PC-9 (cell line): ENCODE results near the gene SERINC2. TPM values are rescaled to one million over a fixed set of nuclear protein-coding genes. Genes with fewer than 3 reads are reported as not detected.

Experiments used
- BruUV-seq: library from RNA; stranded (reverse); fragments of 400-500 nt; replicated peaks from 2 replicates; lab custom pipeline; 2021; lab: Mats Ljungman, UMichigan
- CTCF ChIA-PET: fragments of 300-600 bp; sonication (Branson Sonifier 250); formaldehyde crosslinking; loops from one replicate; lab custom pipeline; 2022; ENCODE audit warnings: antibody characterized with exemption; lab: Charles Lee
- POLR2A ChIA-PET: fragments of 300-600 bp; sonication (Branson Sonifier 250); formaldehyde crosslinking; loops from one replicate; lab custom pipeline; 2022; ENCODE audit warnings: antibody characterized with exemption; ENCODE audit not compliant: unreplicated experiment; lab: Charles Lee
- DNase-seq, 2 experiments: peaks; one replicate each; pipeline versions ENCODE4 v3.0.0 to v3.0.0-alpha.2; 2015 to 2022; ENCODE audit warnings: mixed read lengths in 1 of 2
- H2AFZ ChIP-seq: fragments of 200-600 bp; sonication (generic); 2 replicates; pipeline ENCODE4 v1.8.1; 2017; ENCODE audit warnings: antibody characterized with exemption
- H3F3A ChIP-seq: fragments of 200-600 bp; sonication (generic); 2 replicates; pipeline ENCODE4 v1.8.1; 2017; ENCODE audit warnings: antibody characterized with exemption, mild to moderate bottlenecking, low read depth; ENCODE audit not compliant: insufficient read depth
- H3K27ac ChIP-seq: fragments of 200-600 bp; sonication (generic); 2 replicates; pipeline ENCODE4 v1.6.1; 2016; ENCODE audit warnings: mixed run types
- H3K27me3 ChIP-seq: fragments of 200-600 bp; sonication (generic); 2 replicates; pipeline ENCODE4 v1.6.1; 2016; ENCODE audit warnings: low read depth, mixed run types; ENCODE audit not compliant: insufficient read depth
- H3K36me3 ChIP-seq: fragments of 200-600 bp; sonication (generic); 2 replicates; pipeline ENCODE4 v1.6.1; 2016; ENCODE audit warnings: low read depth, mixed run types
- H3K4me1 ChIP-seq: fragments of 200-600 bp; sonication (generic); replicated peaks from 2 replicates; pipeline ENCODE4 v1.6.1; 2016; ENCODE audit warnings: mixed run types; ENCODE audit not compliant: insufficient read depth
- H3K4me2 ChIP-seq: fragments of 200-600 bp; sonication (generic); 2 replicates; pipeline ENCODE4 v1.6.1; 2017; ENCODE audit warnings: mixed run types
- H3K4me3 ChIP-seq: fragments of 200-600 bp; sonication (generic); 2 replicates; pipeline ENCODE4 v1.6.1; 2016; ENCODE audit warnings: mixed run types
- H3K79me2 ChIP-seq: fragments of 200-600 bp; sonication (generic); 2 replicates; pipeline ENCODE4 v1.6.1; 2017; ENCODE audit warnings: low read depth, mixed run types
- H3K9me2 ChIP-seq: fragments of 200-600 bp; sonication (generic); 2 replicates; pipeline ENCODE4 v1.8.1; 2017; ENCODE audit warnings: mild to moderate bottlenecking; ENCODE audit not compliant: insufficient read depth
- H3K9me3 ChIP-seq: fragments of 200-600 bp; sonication (generic); 2 replicates; pipeline ENCODE4 v1.8.1; 2016; ENCODE audit warnings: low read depth; ENCODE audit not compliant: insufficient read depth
- H4K20me1 ChIP-seq: fragments of 200-600 bp; sonication (generic); 2 replicates; pipeline ENCODE4 v1.8.1; 2017; ENCODE audit not compliant: insufficient read depth
- EZH2 ChIP-seq: fragments of 200-600 bp; sonication (generic); IDR thresholded peaks from 2 replicates; pipeline ENCODE4 v1.8.0; 2017; ENCODE audit warnings: antibody characterized with exemption, low read depth
- intact Hi-C: fragments of 100-400 bp; cut with micrococcal nuclease; formaldehyde crosslinking; loops from one replicate; pipeline ENCODE4 v1.10.0; 2022; ENCODE audit not compliant: unreplicated experiment
- total RNA-seq: library from RNA; stranded (reverse); gene quantifications from 2 replicates; pipeline ENCODE4 v1.2.3, GENCODE V29; 2021
- TF ChIP-seq, protein P1 (sequence below): fragments of 200-600 bp; sonication (generic); conservative IDR thresholded peaks from 2 replicates; pipeline ENCODE4 v1.6.1; 2017; ENCODE audit warnings: mixed run types, antibody characterized with exemption, mild to moderate bottlenecking, moderate library complexity

The SERINC2 gene
- total RNA-seq, 1 experiment from 2014 or later, result 36.0 TPM

DNA sequence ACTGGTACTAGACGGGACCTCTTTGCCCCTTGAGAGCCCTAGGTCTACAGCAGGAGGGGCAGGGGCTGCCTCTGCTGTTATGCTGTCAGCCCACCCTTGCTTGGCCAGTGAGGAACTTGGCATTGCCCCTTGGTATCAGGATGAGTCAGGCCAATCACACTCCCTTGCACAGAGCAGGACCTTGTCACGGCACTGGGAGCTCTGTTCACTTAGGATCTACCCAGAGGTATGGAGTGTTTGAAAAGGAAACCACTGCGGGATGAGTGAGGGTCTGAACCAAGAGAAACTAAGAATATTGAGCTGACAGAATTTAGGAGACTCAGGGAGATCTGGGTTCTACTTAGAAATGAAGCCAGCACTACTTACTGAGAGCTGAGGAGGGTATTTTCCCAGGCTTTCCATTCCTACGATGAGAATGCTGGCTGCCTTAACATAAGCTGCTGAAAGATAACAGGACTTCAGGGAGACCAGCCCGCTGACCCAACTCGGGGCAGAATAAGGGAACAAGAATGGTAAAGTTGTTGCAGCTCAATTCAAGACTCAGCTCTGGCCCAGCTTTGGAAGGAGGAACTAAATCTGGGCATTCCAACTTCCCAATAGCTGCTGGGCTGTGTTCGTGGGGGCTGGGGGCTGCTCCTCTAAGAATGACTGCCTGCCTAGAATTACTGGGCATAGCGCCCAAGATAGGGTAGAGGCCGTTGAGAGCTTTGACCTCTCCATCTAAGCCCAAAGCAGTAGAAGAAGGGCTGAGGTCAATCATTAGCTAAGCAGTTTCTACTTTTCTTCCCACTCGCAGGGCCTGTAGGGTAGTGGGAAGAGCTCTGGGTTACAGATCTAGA is 41.7 kb upstream of the SERINC2 start:
- Histone ChIP-seq H3K27ac (no peak overlapping the region), H3K4me3 (no peak overlapping the region), H4K20me1 (no peaks in the 10 kb centered on the region), H2AFZ (no peak overlapping the region), H3F3A (no peaks in the 10 kb centered on the region), H3K36me3 (no peaks in the 10 kb centered on the region), H3K4me2 (no peak overlapping the region), H3K79me2 (no peaks in the 10 kb centered on the region), H3K9me2 (no peaks in the 10 kb centered on the region), H3K9me3 (no peaks in the 10 kb centered on the region), H3K4me1 (no peaks in the 10 kb centered on the region), H3K27me3 (no peaks in the 10 kb centered on the region)
- TF ChIP-seq, protein P1, sequence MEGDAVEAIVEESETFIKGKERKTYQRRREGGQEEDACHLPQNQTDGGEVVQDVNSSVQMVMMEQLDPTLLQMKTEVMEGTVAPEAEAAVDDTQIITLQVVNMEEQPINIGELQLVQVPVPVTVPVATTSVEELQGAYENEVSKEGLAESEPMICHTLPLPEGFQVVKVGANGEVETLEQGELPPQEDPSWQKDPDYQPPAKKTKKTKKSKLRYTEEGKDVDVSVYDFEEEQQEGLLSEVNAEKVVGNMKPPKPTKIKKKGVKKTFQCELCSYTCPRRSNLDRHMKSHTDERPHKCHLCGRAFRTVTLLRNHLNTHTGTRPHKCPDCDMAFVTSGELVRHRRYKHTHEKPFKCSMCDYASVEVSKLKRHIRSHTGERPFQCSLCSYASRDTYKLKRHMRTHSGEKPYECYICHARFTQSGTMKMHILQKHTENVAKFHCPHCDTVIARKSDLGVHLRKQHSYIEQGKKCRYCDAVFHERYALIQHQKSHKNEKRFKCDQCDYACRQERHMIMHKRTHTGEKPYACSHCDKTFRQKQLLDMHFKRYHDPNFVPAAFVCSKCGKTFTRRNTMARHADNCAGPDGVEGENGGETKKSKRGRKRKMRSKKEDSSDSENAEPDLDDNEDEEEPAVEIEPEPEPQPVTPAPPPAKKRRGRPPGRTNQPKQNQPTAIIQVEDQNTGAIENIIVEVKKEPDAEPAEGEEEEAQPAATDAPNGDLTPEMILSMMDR, result no peak
- no peak for TF ChIP-seq EZH2
- CTCF ChIA-PET, result no interaction called here
- POLR2A ChIA-PET, result interaction anchor here (0.5 kb wide), 1 partner anchor 578 kb away, joined by 5 read pairs; no protein-coding TSS in a partner anchor
- no TSS peak for BruUV-seq
- DNase-seq, result no peak
- intact Hi-C loops, result no loop called here

DNA sequence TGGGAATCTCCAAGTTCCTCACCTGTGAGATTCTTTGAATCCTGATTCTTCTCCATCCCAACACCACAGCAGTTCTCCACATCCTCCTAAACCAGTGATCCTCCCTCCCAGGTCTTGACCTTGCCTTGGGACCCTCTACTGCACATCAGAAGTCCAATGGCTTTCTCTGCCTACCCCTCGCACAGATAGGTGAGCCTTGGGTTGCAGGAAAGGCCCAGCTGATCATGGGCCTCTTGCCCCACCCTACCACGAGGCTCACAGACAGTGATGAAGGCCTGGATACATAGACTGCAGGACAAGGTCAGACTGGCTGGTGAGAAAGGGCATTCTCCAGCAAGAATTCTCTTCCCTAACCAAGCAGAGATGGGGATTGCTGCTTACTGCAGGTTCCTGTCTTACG is 41.0 kb upstream of the SERINC2 start:
- Histone ChIP-seq H3K79me2 (no peaks in the 10 kb centered on the region), H3K36me3 (no peaks in the 10 kb centered on the region), H3K4me3 (no peak overlapping the region), H3K27me3 (no peaks in the 10 kb centered on the region), H3K4me2 (no peak overlapping the region), H2AFZ (no peak overlapping the region), H4K20me1 (no peaks in the 10 kb centered on the region), H3K9me2 (no peaks in the 10 kb centered on the region), H3F3A (no peaks in the 10 kb centered on the region), H3K27ac (no peak overlapping the region), H3K9me3 (no peaks in the 10 kb centered on the region), H3K4me1 (no peaks in the 10 kb centered on the region)
- ChIA-PET CTCF (no interaction called here), POLR2A (interaction anchor here (0.5 kb wide), 1 partner anchor 578 kb away, joined by 5 read pairs; no protein-coding TSS in a partner anchor)
- intact Hi-C loops, result no loop called here
- TF ChIP-seq, protein P1, result no peak
- no peak for TF ChIP-seq EZH2
- no TSS peak for BruUV-seq
- DNase-seq, result no peak

DNA sequence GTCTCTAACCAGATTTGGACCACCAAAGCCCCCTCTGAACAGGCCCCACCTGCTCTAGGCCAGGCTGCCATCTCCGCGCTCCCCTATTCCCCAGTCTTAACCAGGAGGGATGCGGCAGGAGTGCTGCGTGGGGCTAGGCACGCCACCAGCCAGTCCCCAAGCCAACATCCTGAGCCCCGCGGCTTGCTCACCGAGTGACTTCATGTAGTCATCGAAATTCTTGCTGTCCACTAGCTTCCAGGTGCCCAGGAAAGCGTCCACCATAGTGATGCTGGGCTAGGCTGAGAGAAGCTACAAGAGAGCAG is 40.3 kb upstream of the SERINC2 start:
- Histone ChIP-seq H3K4me2 (no peak overlapping the region), H3K36me3 (no peaks in the 10 kb centered on the region), H4K20me1 (no peaks in the 10 kb centered on the region), H3K4me3 (no peak overlapping the region), H2AFZ (no peak overlapping the region), H3K9me3 (no peaks in the 10 kb centered on the region), H3K27ac (no peak overlapping the region), H3K9me2 (no peaks in the 10 kb centered on the region), H3K79me2 (no peaks in the 10 kb centered on the region), H3K27me3 (no peaks in the 10 kb centered on the region), H3K4me1 (no peaks in the 10 kb centered on the region), H3F3A (no peaks in the 10 kb centered on the region)
- CTCF ChIA-PET, result interaction anchor here (1.7 kb wide), 1 partner anchor 22 kb away, joined by 6 read pairs; no protein-coding TSS in a partner anchor
- intact Hi-C loops, result loop anchor here (1.0 kb wide), 1 partner anchor 22 kb away; no protein-coding TSS in a partner anchor
- BruUV-seq, result no TSS peak
- TF ChIP-seq, protein P1, result no peak
- no peak for TF ChIP-seq EZH2
- POLR2A ChIA-PET, result interaction anchor here (0.6 kb wide), 1 partner anchor 640 kb away, joined by 6 read pairs; no protein-coding TSS in a partner anchor
- DNase-seq, result no peak
